HG03558 (cell line): Measurements from ENCODE around the gene CEP250.

Experiments
- ATAC-seq: cut with Tn5 transposase; IDR thresholded peaks from one replicate; pipeline ENCODE4 v1.9.1; 2021; ENCODE audit warnings: moderate number of reproducible peaks; ENCODE audit not compliant: unreplicated experiment; ENCODE audit errors: extremely low read depth

CEP250 gene

DNA sequence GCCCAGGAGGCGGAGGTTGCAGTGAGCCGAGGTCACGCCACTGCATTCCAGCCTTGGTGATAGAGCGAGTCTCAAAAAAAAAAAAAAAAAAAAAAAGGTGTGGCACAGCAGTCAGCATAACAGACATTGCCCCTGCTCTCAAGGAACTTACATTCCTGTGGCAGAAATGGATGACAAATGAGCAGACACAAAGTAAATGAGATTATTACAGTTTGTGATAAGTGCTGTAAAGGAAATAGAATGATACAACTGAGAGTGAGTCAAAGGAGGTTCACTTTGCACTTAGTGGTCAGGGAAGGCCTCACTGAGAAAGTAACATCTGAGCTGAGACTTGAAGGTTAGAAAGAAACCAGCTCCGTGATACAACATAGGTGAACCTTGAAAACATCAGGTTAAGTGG lies 36.4 kb downstream of the CEP250 start:
- no peak for ATAC-seq

DNA sequence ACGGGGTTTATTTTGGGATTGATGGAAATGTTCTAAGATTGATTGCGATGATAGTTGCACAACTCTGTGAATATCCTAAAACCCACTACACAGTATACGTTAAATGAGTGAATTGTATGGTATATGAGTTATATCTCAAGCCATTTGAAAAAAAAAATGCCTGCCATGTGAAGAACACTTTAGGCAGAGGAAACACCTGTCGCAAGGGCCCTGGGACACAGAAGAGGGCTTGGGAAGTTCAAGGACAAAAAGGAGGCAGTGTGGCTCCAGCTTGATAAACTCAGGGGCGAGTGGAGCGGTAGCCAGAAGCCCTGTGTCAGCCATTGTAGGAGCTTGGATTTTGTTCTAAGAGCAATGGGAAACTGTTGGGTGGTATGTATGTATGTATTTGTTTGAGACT lies 37.0 kb downstream of the CEP250 start:
- ATAC-seq: no peak

DNA sequence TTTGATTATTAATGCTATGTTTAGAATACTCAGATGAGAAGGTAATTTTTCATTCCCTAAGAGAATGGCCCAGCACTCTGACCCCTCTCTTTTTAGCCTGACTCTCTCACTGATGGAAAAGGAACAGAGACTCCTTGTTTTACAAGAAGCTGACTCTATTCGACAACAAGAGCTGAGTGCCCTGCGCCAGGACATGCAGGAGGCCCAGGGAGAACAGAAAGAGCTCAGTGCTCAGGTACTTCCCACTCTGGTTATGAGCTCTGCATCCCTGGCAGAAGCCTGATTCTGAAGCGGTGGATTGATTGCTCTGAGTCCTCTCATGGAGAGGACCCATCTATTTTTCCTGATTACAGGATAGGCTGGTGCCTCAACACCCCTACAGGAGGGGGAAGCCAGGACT lies 41.1 kb downstream of the CEP250 start:
- ATAC-seq: no peak

DNA sequence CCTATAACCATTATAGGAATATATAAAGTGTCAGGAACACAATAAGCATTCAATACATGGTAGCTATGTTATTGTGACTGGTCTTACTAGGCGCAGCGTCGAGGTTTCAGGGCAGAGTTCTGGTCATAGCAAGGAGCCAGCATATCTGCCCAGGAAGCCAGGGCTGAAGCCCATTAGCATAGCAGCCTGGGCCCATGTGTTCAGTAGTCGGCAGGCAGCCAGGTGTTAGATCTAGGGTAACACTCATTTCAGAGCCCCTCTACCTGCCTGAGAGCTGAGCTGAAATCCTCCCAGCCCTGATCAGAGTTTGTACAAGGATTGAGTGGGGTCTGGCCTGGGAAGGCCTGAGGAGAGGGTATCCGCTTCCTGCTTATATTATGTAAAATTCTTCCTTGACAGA lies 41.9 kb downstream of the CEP250 start:
- ATAC-seq: no peak

DNA sequence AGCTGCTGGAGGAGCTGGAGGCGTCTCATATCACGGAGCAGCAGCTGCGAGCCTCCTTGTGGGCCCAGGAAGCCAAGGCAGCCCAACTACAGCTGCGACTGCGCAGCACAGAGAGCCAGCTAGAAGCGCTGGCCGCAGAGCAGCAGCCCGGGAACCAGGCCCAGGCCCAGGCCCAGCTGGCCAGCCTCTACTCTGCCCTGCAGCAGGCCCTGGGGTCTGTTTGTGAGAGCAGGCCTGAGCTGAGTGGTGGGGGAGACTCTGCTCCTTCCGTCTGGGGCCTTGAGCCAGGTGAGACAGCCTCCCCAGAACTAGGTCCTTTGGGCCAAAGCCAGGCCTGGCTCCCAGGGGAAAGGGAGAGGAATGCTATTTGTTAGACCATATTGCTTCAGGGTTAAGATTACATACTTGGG lies 42.4 kb downstream of the CEP250 start:
- ATAC-seq: no peak

DNA sequence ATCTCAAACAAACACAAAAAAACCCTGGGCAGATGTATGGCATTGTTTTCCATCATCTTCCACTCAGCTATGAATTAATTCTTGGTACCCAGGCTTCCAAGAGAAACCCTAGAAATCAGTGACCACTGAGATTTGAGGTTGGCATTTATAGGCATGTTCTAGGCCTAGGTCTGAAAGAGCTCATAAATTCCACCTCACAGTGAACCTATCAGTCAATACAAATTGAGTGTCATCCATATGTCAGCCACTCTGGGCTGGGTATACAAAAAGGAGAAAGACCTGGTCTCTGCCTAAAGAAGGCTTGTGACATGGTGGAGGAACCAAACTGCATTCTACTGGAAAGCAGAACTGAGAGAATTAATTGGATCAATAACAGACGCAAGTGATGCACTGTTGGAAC lies 43.9 kb downstream of the CEP250 start:
- no peak for ATAC-seq

DNA sequence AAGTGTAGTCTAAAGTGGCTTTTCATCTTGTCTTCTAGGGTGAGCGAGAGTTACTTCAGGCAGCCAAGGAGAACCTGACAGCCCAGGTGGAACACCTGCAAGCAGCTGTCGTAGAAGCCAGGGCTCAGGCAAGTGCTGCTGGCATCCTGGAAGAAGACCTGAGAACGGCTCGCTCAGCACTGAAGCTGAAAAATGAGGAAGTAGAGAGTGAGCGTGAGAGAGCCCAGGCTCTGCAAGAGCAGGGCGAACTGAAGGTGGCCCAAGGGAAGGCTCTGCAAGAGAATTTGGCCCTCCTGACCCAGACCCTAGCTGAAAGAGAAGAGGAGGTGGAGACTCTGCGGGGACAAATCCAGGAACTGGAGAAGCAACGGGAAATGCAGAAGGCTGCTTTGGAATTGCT lies 47.0 kb downstream of the CEP250 start:
- ATAC-seq: no peak

DNA sequence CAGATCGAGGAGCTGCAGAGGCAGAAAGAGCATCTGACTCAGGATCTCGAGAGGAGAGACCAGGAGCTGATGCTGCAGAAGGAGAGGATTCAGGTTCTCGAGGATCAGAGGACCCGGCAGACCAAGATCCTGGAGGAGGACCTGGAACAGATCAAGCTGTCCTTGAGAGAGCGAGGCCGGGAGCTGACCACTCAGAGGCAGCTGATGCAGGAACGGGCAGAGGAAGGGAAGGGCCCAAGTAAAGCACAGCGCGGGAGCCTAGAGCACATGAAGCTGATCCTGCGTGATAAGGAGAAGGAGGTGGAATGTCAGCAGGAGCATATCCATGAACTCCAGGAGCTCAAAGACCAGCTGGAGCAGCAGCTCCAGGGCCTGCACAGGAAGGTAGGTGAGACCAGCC lies 47.9 kb downstream of the CEP250 start:
- no peak for ATAC-seq

DNA sequence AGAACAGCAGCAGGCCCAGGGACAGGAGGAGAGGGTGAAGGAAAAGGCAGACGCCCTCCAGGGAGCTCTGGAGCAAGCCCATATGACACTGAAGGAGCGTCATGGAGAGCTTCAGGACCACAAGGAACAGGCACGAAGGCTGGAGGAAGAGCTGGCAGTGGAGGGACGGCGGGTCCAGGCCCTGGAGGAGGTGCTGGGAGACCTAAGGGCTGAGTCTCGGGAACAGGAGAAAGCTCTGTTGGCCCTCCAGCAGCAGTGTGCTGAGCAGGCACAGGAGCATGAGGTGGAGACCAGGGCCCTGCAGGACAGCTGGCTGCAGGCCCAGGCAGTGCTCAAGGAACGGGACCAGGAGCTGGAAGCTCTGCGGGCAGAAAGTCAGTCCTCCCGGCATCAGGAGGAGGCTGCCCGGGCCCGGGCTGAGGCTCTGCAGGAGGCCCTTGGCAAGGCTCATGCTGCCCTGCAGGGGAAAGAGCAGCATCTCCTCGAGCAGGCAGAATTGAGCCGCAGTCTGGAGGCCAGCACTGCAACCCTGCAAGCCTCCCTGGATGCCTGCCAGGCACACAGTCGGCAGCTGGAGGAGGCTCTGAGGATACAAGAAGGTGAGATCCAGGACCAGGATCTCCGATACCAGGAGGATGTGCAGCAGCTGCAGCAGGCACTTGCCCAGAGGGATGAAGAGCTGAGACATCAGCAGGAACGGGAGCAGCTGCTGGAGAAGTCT lies 48.6 kb downstream of the CEP250 start:
- no peak for ATAC-seq

DNA sequence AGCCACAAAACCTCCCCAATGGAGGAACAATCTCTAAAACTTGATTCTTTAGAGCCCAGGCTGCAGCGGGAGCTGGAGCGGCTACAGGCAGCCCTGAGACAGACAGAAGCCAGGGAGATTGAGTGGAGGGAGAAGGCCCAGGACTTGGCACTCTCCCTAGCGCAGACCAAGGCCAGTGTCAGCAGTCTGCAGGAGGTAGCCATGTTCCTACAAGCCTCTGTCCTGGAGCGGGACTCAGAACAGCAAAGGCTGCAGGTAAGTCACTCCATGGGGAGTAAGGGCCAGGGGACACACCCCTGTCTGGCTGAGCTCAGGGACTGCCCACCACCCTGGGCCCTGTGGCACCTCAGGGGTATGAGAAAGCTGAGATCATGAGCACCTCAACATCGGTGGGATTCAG lies 49.4 kb downstream of the CEP250 start:
- ATAC-seq: no peak

DNA sequence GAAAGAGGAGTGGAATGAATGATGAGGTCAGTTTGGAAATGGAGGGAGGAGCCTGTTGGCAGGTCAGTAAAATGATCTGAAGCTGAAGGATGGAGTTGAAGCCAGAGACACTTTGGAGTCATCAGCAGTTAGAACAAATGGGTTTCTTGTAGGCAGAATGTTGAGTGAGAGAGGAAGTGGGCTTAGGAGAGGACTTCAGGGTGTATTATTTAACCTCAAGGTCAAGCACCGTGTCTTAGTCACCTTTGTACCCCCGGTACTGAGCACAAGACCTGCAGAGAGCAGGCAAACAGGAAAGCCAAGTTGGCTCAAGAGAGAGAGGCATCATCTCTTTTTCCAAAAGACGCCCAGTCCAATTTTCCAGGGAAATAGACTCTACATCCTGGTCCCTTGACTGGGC lies 50.8 kb downstream of the CEP250 start:
- ATAC-seq: no peak

DNA sequence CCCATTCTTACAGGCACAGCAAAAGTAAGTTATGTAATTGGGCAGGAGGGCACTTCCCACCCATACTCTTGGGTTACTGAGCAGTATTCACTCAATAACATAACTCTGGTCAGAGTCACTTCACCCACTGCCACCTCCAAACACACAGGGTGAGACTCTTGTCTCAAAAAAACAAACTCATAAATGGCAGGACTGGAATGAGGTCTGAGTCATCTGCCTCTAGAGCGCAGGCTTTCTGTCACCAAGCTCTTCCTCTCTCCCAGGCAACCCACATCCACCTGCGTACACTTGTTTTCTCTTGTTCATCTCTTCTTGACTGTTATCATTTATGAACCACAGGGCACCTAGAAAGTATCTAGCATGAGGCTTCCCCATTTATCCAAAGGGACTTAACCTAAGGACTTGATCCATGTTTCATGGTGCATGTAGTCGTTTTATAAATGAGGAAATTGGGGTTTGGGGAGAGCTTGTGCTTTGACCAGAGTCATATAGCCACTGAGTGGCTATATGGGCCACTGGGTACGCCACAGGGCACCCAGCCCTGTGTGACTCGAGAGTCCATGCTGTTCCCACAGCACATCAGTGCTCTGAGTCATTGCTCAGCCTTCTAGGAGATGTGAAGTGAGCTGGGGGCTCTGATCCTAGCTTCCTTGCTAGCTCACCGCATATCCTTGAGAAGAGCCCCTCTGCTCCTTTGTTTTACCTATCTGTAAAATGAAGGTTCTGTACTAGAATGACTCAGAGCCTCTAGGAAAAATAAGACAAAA lies 51.7 kb downstream of the CEP250 start:
- ATAC-seq: no peak

DNA sequence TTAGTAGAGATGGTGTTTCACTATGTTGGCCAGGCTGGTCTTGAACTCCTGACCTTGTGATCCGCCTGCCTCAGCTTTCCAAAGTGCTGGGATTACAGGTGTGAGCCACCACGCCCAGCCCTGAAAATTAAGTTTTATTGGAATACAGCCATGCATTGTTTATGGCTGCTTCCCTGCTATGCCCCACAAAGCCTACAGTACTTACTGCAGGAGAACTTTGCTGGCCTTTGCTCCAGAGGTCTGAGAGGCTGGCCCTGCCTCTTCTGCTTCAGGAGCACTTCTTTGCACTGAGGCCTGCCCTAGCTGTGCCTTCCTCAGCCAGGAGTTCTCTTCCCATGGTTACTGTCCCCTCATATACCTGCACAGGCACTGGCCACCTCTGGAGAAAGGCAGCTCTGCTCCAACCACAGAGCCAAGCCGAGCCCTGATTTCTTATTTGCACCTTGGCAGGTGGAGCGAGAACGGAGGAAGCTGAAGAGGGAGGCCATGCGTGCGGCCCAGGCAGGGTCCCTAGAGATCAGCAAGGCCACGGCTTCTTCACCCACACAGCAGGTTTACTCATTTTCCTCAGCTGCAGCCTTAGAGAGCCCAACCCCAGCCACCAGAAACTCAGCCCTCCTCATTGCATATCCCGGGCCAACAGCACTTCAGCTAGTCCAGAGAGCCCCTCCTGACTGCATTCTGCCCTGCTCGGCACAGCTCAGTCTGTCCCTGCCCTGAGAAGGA lies 53.3 kb downstream of the CEP250 start:
- no peak for ATAC-seq

DNA sequence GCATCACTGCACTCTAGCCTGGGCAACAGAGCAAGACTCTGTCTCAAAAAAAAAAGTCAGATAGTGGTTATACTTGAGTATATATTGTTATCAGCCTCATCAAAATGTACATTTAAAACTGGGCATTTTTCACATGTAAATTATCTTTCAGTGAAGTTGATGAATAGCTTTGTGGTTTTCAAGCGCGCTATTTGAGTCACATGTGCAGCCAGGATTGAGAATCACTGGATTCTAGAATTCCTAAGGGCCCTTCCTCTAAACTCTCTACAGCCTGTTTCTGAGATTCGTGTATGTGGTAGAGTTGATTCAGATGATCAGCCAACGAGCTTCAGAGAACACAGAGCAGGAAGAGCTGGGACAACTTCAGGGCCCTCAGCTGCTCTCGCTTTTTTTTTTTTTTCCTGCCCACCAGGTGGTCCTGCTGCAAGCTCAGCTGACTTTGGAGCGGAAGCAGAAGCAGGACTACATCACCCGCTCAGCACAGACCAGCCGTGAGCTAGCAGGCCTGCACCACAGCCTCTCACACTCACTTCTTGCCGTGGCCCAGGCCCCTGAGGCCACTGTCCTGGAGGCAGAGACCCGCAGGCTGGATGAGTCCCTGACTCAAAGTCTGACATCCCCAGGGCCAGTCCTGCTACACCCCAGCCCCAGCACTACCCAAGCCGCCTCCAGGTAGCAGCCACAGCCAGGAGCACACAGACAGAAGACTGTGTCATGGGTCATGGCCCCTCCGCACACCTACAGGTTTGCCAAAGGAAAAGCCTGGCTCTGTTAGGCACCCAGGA lies 55.7 kb downstream of the CEP250 start:
- no peak for ATAC-seq

DNA sequence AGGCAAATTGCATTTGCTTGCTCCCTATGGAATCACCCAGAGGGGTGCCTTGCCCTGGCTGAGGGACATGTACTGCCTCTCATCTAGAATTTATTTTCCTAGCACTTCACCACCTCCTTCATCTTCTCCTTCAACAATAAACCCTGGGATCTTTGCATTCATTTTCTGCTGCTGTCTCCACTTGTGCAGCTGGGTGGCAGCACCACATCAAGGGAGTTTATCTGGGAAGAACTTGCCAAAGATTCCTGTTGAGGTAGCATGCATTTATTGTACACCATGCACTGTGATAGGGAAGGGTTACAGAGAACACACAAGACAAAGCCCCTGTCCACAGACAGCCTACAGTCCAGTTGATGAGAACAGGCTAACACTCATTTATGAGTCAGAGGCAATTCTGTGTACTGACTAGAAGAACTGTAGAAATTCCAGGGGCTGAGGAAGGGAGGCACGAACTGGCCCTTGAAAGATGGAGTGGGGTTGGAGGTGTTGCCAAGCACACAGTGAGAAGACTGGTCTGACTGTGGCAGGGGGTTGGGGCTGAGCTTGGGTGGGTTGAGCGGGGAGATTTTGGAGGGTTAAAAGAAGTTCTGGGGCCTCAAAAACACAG lies 56.5 kb downstream of the CEP250 start:
- no peak for ATAC-seq

DNA sequence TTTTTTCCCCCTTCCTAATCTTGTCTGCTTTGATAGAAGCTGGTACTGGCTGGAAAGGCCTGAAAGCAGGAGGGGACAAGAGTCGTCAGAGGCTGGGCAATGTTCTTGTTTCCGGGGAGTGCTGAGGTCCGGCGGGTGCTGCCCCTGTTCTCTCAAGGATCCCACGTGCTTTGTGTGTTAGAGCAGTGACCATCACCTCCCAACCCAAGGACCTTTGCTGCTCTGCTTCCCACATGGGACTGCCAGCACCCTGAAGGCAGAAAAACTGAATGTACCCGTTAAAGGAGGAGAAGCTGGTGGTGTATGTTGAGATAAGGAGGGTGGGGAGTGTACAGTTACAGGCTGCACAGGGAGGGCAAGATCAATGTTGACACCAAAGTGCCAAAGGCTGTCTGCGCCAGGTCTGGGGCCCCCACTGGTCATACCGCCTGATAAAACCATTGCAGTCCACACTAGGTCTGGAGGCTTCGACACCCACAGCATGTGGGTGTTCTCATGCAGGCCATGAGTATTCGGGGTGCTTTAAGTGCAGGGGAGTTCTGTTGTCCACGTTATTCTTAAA lies 59.1 kb downstream of the CEP250 start:
- ATAC-seq: no peak

DNA sequence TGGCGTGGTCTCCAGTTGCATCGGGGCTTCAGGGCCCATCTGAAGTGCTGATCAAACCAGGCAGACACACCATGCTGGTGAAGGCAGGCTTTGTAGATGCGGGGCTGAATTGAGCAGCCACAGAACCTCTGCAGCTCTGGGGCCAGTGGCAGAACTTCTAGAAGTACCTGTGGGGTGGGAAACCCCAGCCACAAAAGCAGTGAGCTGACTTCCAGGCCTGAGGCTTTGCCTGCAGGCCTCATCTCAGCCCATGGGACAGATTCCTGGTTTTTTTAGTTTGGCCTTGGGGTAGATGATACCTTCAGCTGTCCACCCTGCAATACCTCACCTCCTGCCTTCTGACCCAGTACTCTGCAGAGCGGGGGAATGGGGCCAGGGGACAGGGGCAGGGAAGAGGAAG lies 59.9 kb downstream of the CEP250 start:
- ATAC-seq: no peak

DNA sequence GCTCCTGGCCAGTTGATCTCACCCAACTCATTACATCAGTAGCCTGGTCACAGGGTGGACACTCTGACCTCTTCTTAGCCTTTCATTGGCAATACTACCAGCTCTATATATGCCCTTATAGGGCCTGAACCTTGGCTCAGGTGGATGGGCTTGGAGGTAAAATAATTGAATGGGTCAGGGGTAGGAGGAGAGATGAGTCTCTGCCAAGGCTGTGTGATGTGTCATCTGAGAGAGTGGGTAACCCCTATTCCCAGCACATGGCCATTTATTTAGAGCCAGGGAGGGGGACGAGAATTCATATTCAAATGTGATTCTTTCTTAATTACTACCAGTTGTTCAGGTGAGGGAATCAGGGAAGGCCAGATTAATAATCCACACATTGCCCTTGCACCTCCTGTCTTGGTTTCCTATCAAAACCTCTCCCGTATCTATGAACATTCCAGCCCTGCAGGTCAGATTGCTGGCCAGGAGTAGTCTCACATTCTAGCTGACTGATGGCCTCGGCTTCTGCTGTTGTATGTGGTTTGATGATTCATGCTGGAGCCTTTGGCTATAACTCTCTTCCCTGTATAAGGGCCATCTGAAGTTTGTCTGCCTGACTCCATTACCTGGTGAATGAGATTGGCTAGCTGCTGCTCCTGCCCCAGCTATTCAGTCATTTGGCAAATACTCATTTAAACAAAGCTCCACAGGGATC lies 60.7 kb downstream of the CEP250 start:
- no peak for ATAC-seq

DNA sequence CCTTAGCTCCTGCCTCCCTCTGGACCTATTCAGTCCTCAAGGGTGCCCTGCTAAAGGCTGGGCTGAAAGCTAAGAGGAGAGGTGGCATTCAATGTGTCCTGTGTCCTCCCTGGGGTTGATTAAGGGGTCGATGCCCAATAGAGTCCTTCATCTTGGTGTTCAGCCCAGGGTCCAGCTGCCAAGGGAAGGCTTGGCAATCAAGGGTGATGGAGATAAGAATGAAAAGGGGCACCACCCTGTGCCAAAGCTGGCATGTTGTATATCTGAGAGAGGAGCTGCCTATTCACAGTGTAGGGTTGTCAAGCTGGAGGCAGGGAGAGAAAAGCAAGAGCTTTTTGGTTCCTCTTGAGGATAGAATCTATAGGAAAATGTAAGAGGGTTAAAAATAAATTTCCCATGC lies 61.7 kb downstream of the CEP250 start:
- ATAC-seq: no peak
